Activated CD8-positive, alpha-beta memory T cell treated with anti-CD3 and anti-CD28 coated beads for 24 hours (primary cell): ENCODE data around the gene ITPKC.
A peak's percentile ranks its signal among the peaks of the same experiment; 100 is the strongest.
"Not testable (repeated sequence)": the region's sequence is repeated elsewhere in the genome, so short reads cannot be mapped to it uniquely, and the experiment has no call there.

ENCODE experiments used
- DNase-seq: peaks from one replicate; pipeline ENCODE4 v3.0.0-alpha.2; 2020

The ITPKC gene

GRCh38 chr19:40774916-40775631 lies 58.2 kb downstream of the ITPKC start, which contains the start of gene MIA:
TSS of gene MIA (plus strand) at chr19:40775521. CDS start at chr19:40775543, 22 bp downstream.
- DNase-seq: no peak

- DNase-seq: no peak
Measured at GRCh38 chr19:40775632-40776022, 58.7 kb downstream of the ITPKC start.

GRCh38 chr19:40776364-40776763 lies 59.5 kb downstream of the ITPKC start:
- DNase-seq: no peak

- peak; percentile 92 for DNase-seq
Measured at GRCh38 chr19:40776932-40777644, 60.2 kb downstream of the ITPKC start.

- DNase-seq: no peak
Measured at GRCh38 chr19:40777645-40777936, 60.7 kb downstream of the ITPKC start.

GRCh38 chr19:40777937-40778705 lies 61.2 kb downstream of the ITPKC start, which contains the start of gene RAB4B:
TSS of gene RAB4B (plus strand) at chr19:40778247. CDS start at chr19:40778376, 129 bp downstream.
- DNase-seq: peak; percentile 99

GRCh38 chr19:40778706-40779284 lies 61.9 kb downstream of the ITPKC start:
- DNase-seq: no peak

- DNase-seq: no peak
Measured at GRCh38 chr19:40780582-40780981, 63.7 kb downstream of the ITPKC start.

- no peak for DNase-seq
Measured at GRCh38 chr19:40781140-40781539, 64.2 kb downstream of the ITPKC start.

GRCh38 chr19:40783711-40784110 lies 66.8 kb downstream of the ITPKC start:
- DNase-seq: no peak

- not testable (repeated sequence) for DNase-seq
Measured at GRCh38 chr19:40784146-40784545, 67.2 kb downstream of the ITPKC start.

- no peak for DNase-seq
Measured at GRCh38 chr19:40785526-40785925, 68.6 kb downstream of the ITPKC start.

GRCh38 chr19:40786060-40787037 lies 69.4 kb downstream of the ITPKC start:
- DNase-seq: no peak
